ENCODE measurements around the gene TTC3.

GRCh38 chr21:37230632-37231248, 157.7 kb downstream of the TTC3 start:
- TF ChIP-seq CTCF (IDR thresholded peaks at IDR 0.05) (no peak), POLR2A (IDR thresholded peaks at IDR 0.05) (no peak), POLR2AphosphoS5 (IDR thresholded peaks at IDR 0.05) (no peak)
